Neuronal stem cell (in vitro differentiated cells): ENCODE data around the gene C6orf47.

ENCODE experiments used
- DNase-seq: peaks from one replicate; pipeline ENCODE4 v3.0.0-alpha.2; 2013; ENCODE audit warnings: low spot score
- H2AFZ ChIP-seq: one replicate; pipeline ENCODE4 v1.6.1; 2013; ENCODE audit warnings: mild to moderate bottlenecking, low read length, inconsistent platforms
- H2AK5ac ChIP-seq: 2 replicates; pipeline ENCODE4 v1.6.1; 2013; ENCODE audit warnings: low read depth, mild to moderate bottlenecking, inconsistent platforms, low read length, moderate library complexity, mixed read lengths
- H2BK120ac ChIP-seq: 2 replicates; pipeline ENCODE4 v1.6.1; 2013; ENCODE audit warnings: low read depth, mild to moderate bottlenecking, inconsistent platforms, low read length, moderate library complexity, mixed read lengths
- H2BK12ac ChIP-seq: one replicate; pipeline ENCODE4 v1.6.1; 2013; ENCODE audit warnings: low read length, inconsistent platforms
- H2BK15ac ChIP-seq: 2 replicates; pipeline ENCODE4 v1.6.1; 2013; ENCODE audit warnings: mild to moderate bottlenecking, low read length, inconsistent platforms, mixed read lengths
- H2BK5ac ChIP-seq: one replicate; pipeline ENCODE4 v1.6.1; 2013; ENCODE audit warnings: inconsistent platforms, mild to moderate bottlenecking, low read length, moderate library complexity
- H3K14ac ChIP-seq: one replicate; pipeline ENCODE4 v1.6.1; 2013; ENCODE audit warnings: low read length, inconsistent platforms
- H3K18ac ChIP-seq: 2 replicates; pipeline ENCODE4 v1.6.1; 2013; ENCODE audit warnings: low read length, inconsistent platforms
- H3K23ac ChIP-seq: 2 replicates; pipeline ENCODE4 v1.6.1; 2013; ENCODE audit warnings: low read depth, mild to moderate bottlenecking, mixed read lengths, low read length, inconsistent platforms; ENCODE audit not compliant: poor library complexity
- H3K27ac ChIP-seq: replicated peaks from 3 replicates; pipeline ENCODE4 v1.5.1; 2013; ENCODE audit warnings: low read length, inconsistent platforms
- H3K27me3 ChIP-seq, 3 experiments: 2 replicates each; pipeline ENCODE4 v1.6.1; 2013; ENCODE audit warnings: low read length in 3 of 3, mild to moderate bottlenecking in 2 of 3, inconsistent platforms in 1 of 3, low read depth in 1 of 3, mixed read lengths in 1 of 3, moderate library complexity in 1 of 3; ENCODE audit not compliant: control insufficient read depth in 3 of 3, insufficient read depth in 3 of 3
- H3K36me3 ChIP-seq, 2 donors: replicated peaks in 1 of 2; 2 replicates each; pipeline ENCODE4 v1.6.1; 2013; ENCODE audit warnings: low read length in 2 of 2; ENCODE audit not compliant: control insufficient read depth in 2 of 2, insufficient read depth in 2 of 2
- H3K4ac ChIP-seq: 2 replicates; pipeline ENCODE4 v1.6.1; 2013; ENCODE audit warnings: inconsistent platforms, mild to moderate bottlenecking, low read length, moderate library complexity
- H3K4me1 ChIP-seq, 2 donors: 1 replicate in 1 of 2; 2 replicates in 1 of 2; pipeline ENCODE4 v1.6.1; 2013; ENCODE audit warnings: low read length in 2 of 2, low read depth in 1 of 2; ENCODE audit not compliant: control insufficient read depth in 2 of 2, insufficient read depth in 1 of 2
- H3K4me2 ChIP-seq: one replicate; pipeline ENCODE4 v1.6.1; 2013; ENCODE audit warnings: mild to moderate bottlenecking, low read length, inconsistent platforms; ENCODE audit not compliant: insufficient read depth, poor library complexity, severe bottlenecking
- H3K4me3 ChIP-seq, 2 donors: 2 replicates each; pipeline ENCODE4 v1.5.1; 2013; ENCODE audit warnings: low read length in 2 of 2, mild to moderate bottlenecking in 2 of 2, inconsistent platforms in 1 of 2, moderate library complexity in 1 of 2
- H3K79me1 ChIP-seq: one replicate; pipeline ENCODE4 v1.6.1; 2013; ENCODE audit warnings: low read depth, mild to moderate bottlenecking, inconsistent platforms, low read length, moderate library complexity
- H3K9ac ChIP-seq: one replicate; pipeline ENCODE4 v1.6.1; 2013; ENCODE audit warnings: mild to moderate bottlenecking, low read depth, low read length, inconsistent platforms; ENCODE audit not compliant: poor library complexity
- H3K9me3 ChIP-seq, 2 donors: replicated peaks in 1 of 2; 2 replicates each; pipeline versions ENCODE3 to v1.6.1; 2013; ENCODE audit warnings: low read length in 2 of 2, mild to moderate bottlenecking in 2 of 2, inconsistent platforms in 1 of 2, low read depth in 1 of 2, mixed read lengths in 1 of 2, moderate library complexity in 1 of 2; ENCODE audit not compliant: control insufficient read depth in 2 of 2, insufficient read depth in 1 of 2
- H4K8ac ChIP-seq: one replicate; pipeline ENCODE4 v1.6.1; 2013; ENCODE audit warnings: low read depth, mild to moderate bottlenecking, inconsistent platforms, low read length, moderate library complexity
- H4K91ac ChIP-seq: one replicate; pipeline ENCODE4 v1.6.1; 2013; ENCODE audit warnings: low read length, low read depth, mild to moderate bottlenecking, inconsistent platforms; ENCODE audit not compliant: poor library complexity
- WGBS, 2 donors: extraction: QIAGEN DNeasy Blood & Tissue Kit; methylation state at CpG; one replicate each; pipeline ENCODE4 v1.1.7; 2013; ENCODE audit warnings: missing lambda C conversion rate in 2 of 2, mixed read lengths in 1 of 2; ENCODE audit not compliant: insufficient read length in 2 of 2, insufficient replicate concordance in 1 of 2; ENCODE audit errors: extremely low coverage in 2 of 2; 5-methylcytosine and 5-hydroxymethylcytosine counted together

C6orf47 gene

DNA sequence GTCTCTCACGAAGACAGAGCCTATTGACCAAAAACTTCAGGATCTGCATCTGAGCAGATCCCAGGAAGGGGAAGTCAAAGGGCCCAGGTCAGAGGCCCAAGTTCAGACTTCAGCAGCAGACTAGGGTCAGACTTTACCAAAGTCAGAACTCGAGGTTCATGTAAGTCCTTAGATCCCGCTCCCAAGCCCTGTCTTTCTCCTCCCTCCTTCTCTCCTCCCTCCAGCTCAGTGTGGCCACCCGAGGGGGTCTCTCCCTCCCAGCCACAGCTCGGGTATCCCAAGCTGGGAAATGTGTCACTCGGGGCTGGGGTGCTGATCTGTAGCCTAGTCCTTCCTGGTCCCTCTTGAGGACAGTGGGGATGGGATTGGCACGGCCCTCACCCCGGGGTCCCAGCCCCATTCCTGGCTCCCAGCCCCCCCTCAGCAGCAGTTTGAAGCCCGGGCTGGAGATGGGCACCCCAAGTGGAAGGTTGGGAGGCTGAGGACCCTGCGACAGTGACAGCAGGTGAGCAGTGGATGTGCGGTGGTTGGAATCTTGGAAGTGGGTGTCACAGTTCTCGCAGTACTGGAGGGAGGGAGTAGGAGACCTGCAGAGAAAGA lies 1.6 kb upstream of the C6orf47 start:
- Histone ChIP-seq H3K4me1 (peaks cover 27 to 29% of the 10 kb centered on the region in 2 donors), H3K27me3 (no peaks in the 10 kb centered on the region), H3K36me3 (peaks cover 10 to 61% of the 10 kb centered on the region in 2 donors), H2BK5ac (no peak overlapping the region), H3K27ac (no peak overlapping the region), H4K8ac (no peak overlapping the region), H3K9ac (no peak overlapping the region), H3K4me2 (no peak overlapping the region), H2BK15ac (no peak overlapping the region), H3K14ac (no peak overlapping the region), H2BK12ac (no peak overlapping the region), H2BK120ac (no peak overlapping the region), H3K4ac (no peak overlapping the region), H3K79me1 (peaks cover 13% of the 10 kb centered on the region), H2AK5ac (no peak overlapping the region), H3K9me3 (no peaks in the 10 kb centered on the region), H3K23ac (no peak overlapping the region), H4K91ac (no peak overlapping the region), H3K18ac (no peak overlapping the region), H3K4me3 (no peak overlapping the region), H2AFZ (no peak overlapping the region)
- no peak for DNase-seq
- no CpG with 5 or more reads among the region's 12 CpGs for WGBS, 2 donors

DNA sequence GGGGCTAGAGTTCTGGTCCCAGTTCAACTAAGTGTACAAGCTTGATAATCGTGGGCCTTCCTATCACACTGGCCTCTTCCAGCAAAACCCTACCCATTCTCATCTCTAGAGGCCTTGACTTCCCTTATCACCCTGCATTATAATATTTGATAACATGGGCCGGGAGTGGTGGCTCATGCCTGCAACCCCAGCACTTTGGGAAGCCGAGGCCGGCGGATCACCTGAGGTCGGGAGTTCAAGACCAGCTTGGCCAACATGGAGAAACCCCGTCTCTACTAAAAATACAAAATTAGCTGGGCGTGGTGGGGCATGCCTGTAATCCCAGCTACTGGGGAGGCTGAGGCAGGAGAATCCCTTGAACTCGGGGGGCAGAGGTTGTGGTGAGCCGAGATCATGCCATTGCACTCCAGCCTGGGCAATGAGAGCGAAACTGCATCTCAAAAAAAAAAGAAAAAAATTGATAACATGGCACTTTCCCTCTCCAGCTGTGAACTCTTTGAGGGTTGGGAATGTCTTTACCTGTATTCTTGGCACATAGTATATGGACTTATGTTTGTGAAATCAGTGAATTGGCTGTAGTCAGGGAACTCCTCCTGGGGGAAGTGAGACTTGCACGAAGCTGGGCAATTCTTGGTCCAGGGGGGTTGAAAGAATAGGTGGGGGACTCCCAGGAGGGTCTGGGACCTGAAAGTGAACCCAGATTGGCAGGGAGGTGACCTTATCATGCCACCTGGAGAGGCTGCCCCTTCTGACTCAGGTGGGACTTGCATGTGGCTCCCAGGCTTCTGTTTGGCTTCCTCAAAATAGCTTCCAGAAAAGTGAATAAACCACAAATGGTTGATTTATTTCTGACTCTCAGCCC lies 915 bp upstream of the C6orf47 start:
- H2BK5ac ChIP-seq: no peak overlapping the region
- no peak overlapping the region for H3K4ac ChIP-seq
- no peak overlapping the region for H2BK120ac ChIP-seq
- peak overlapping the region in 1 of 2 donors; percentile 67 for H3K4me3 ChIP-seq
- no peak overlapping the region for H3K14ac ChIP-seq
- H3K36me3 ChIP-seq: peaks cover 13 to 59% of the 10 kb centered on the region in 2 donors
- no peak overlapping the region for H2BK12ac ChIP-seq
- DNase-seq: no peak
- no peaks in the 10 kb centered on the region for H3K9me3 ChIP-seq
- no peak overlapping the region for H3K18ac ChIP-seq
- peaks cover 22 to 25% of the 10 kb centered on the region in 2 donors for H3K4me1 ChIP-seq
- peak overlapping the region; percentile 83 for H2AFZ ChIP-seq
- no peak overlapping the region for H2AK5ac ChIP-seq
- H3K23ac ChIP-seq: no peak overlapping the region
- no CpG with 5 or more reads among the region's 12 CpGs for WGBS, 2 donors
- H3K27ac ChIP-seq: peak overlapping the region; percentile 23
- H2BK15ac ChIP-seq: no peak overlapping the region
- no peaks in the 10 kb centered on the region for H3K27me3 ChIP-seq
- peaks cover 15% of the 10 kb centered on the region for H3K79me1 ChIP-seq
- no peak overlapping the region for H3K4me2 ChIP-seq
- no peak overlapping the region for H4K91ac ChIP-seq
- H3K9ac ChIP-seq: no peak overlapping the region
- H4K8ac ChIP-seq: no peak overlapping the region

DNA sequence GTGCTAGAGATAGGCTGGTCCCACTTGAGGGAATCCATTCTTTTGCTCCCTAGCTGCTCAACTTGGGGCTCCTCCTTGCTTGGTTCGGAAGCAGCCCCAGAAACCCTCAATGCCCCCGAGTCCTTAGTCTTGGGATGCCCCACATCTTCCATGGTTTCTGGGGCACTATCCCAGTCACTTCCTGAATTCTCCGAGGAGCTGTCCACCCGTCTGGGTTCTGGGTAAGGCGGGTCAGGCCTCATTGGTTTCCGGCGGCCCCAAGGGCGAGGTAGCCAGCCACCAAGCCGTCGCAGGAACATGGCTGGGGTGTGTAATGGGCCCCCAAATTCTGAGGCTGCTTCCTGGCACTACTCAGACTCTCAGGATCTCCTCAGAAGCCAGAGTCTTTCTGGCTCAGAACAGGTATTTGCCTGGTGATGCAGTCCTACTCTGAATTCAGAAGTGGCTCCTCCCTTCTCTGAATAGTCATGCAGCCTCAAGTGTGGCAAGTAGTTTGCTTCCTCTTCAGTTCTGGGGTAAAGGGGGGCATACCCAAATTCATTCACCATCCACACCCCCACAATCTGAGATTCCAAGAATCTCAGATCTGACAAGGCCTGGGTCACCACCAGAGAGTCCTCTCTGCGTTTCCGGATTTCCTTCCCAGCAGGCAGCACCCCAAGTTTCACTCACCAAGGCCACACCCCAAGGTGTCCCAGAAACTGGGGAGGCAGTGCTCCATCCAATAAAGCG lies 763 bp downstream of the C6orf47 start:
- DNase-seq: no peak
- Histone ChIP-seq H3K9ac (peak overlapping the region; percentile 91), H4K91ac (no peak overlapping the region), H3K23ac (peak overlapping the region; percentile 70), H2AK5ac (no peak overlapping the region), H2BK15ac (no peak overlapping the region), H2BK12ac (no peak overlapping the region), H4K8ac (no peak overlapping the region), H3K4me2 (peak overlapping the region; percentile 82), H2BK120ac (no peak overlapping the region), H3K4me3 (peak overlapping the region; percentile 67 to 91), H3K9me3 (no peaks in the 10 kb centered on the region), H3K4me1 (peaks cover 22 to 23% of the 10 kb centered on the region in 2 donors), H3K4ac (no peak overlapping the region), H3K14ac (no peak overlapping the region), H3K79me1 (peaks cover 11% of the 10 kb centered on the region), H2AFZ (peak overlapping the region; percentile 83), H3K36me3 (peaks cover 15 to 66% of the 10 kb centered on the region in 2 donors), H3K27me3 (no peaks in the 10 kb centered on the region), H2BK5ac (no peak overlapping the region), H3K27ac (peak overlapping the region; percentile 63), H3K18ac (peak overlapping the region; percentile 62)
- no CpG with 5 or more reads among the region's 13 CpGs for WGBS, 2 donors
